Panc1 (cell line): ENCODE results near the gene GRIK5. TPM values are rescaled to one million over a fixed set of nuclear protein-coding genes. Genes with fewer than 3 reads are reported as not detected.

ENCODE experiments used
- ATAC-seq: fragments of 200-7000 bp; cut with Tn5 transposase; 2 replicates; pipeline ENCODE4 v1.9.1; 2020; ENCODE audit warnings: mild to moderate bottlenecking, moderate library complexity
- BruUV-seq: library from RNA; stranded (reverse); fragments of 400-500 nt; replicated peaks from 2 replicates; lab custom pipeline; 2021; lab: Mats Ljungman, UMichigan
- CTCF ChIA-PET: fragments of 300-600 bp; sonication (Branson Sonifier 250); formaldehyde crosslinking; loops from one replicate; lab custom pipeline; 2022; ENCODE audit warnings: antibody characterized with exemption; lab: Charles Lee
- POLR2A ChIA-PET: fragments of 300-600 bp; sonication (Branson Sonifier 250); formaldehyde crosslinking; loops from one replicate; lab custom pipeline; 2022; ENCODE audit warnings: antibody characterized with exemption; lab: Charles Lee
- DNase-seq: peaks from one replicate; pipeline ENCODE4 v3.0.0-alpha.2; 2010; ENCODE audit warnings: low read depth, low spot score
- H3K27ac ChIP-seq: 2 replicates; pipeline ENCODE4 v1.5.1; 2011; ENCODE audit warnings: mild to moderate bottlenecking, low read length, inconsistent platforms
- H3K27me3 ChIP-seq: fragments of 200-500 bp; sonication (Bioruptor generic); 2 replicates; pipeline ENCODE4 v1.6.0; 2014; ENCODE audit warnings: low read length, inconsistent platforms; ENCODE audit not compliant: control insufficient read depth, insufficient read depth
- H3K36me3 ChIP-seq: fragments of 200-500 bp; sonication (Bioruptor generic); 2 replicates; pipeline ENCODE4 v1.5.1; 2014; ENCODE audit warnings: inconsistent platforms, mild to moderate bottlenecking, low read length, moderate library complexity; ENCODE audit not compliant: control insufficient read depth, insufficient read depth
- H3K4me1 ChIP-seq: 2 replicates; pipeline ENCODE4 v1.5.1; 2011; ENCODE audit warnings: inconsistent platforms, mild to moderate bottlenecking, low read length, moderate library complexity; ENCODE audit not compliant: control insufficient read depth, insufficient read depth
- H3K4me3 ChIP-seq, 2 experiments: 2 replicates each; pipeline ENCODE4 v1.5.1; 2011 to 2012; ENCODE audit warnings: low read depth in 2 of 2, low read length in 2 of 2, mild to moderate bottlenecking in 2 of 2, inconsistent platforms in 1 of 2, moderate library complexity in 1 of 2
- H3K9me3 ChIP-seq: fragments of 200-500 bp; sonication (Bioruptor generic); 2 replicates; pipeline ENCODE4 v1.5.1; 2014; ENCODE audit warnings: low read depth, mild to moderate bottlenecking, inconsistent platforms, low read length, moderate library complexity; ENCODE audit not compliant: control insufficient read depth, insufficient read depth
- CTCF ChIP-seq: fragments of 450-650 bp; IDR thresholded peaks from 2 replicates; pipeline ENCODE4 v1.5.1; 2017; ENCODE audit warnings: mild to moderate bottlenecking
- POLR2AphosphoS5 ChIP-seq: IDR thresholded peaks from 2 replicates; pipeline ENCODE4 v1.6.1; 2012; ENCODE audit warnings: mild to moderate bottlenecking, low read depth, low read length, moderate library complexity
- REST ChIP-seq, 2 experiments: IDR thresholded peaks; 2 replicates each; pipeline ENCODE4 v1.6.1; 2011 to 2012; ENCODE audit warnings: low read depth in 2 of 2, control low read depth in 1 of 2, low read length in 1 of 2, mild to moderate bottlenecking in 1 of 2, moderate library complexity in 1 of 2; ENCODE audit not compliant: insufficient read depth in 1 of 2
- SIN3A ChIP-seq: IDR thresholded peaks from 2 replicates; pipeline ENCODE4 v1.6.1; 2012; ENCODE audit warnings: low read depth, mild to moderate bottlenecking, low read length, moderate library complexity, borderline replicate concordance; ENCODE audit not compliant: insufficient read depth
- TCF7L2 ChIP-seq: IDR thresholded peaks from 2 replicates; pipeline ENCODE4 v1.6.1; 2011; ENCODE audit warnings: mild to moderate bottlenecking, low read depth, low read length, inconsistent platforms
- in situ Hi-C: cut with HindIII; loops from 2 replicates; pipeline ENCODE4 v1.10.0; 2016; ENCODE audit warnings: low sequenced_read_pairs, low pct_unique_long_range_greater_than_20kb
- intact Hi-C: fragments of 100-400 bp; cut with micrococcal nuclease; formaldehyde crosslinking; loops from one replicate; pipeline ENCODE4 v1.10.0; 2022; ENCODE audit not compliant: unreplicated experiment
- total RNA-seq: library from RNA; stranded (reverse); gene quantifications from one replicate; pipeline ENCODE4 v1.2.1, GENCODE V29; 2021; ENCODE audit not compliant: unreplicated experiment

The GRIK5 gene
- total RNA-seq, 1 experiment from 2014 or later: 0.62 TPM

GRCh38 chr19:42060117-42060516 lies 9.9 kb downstream of the GRIK5 start:
- Histone ChIP-seq H3K27me3 (no peaks in the 10 kb centered on the region), H3K9me3 (no peaks in the 10 kb centered on the region), H3K36me3 (no peaks in the 10 kb centered on the region), H3K4me1 (no peaks in the 10 kb centered on the region), H3K4me3 (no peak overlapping the region), H3K27ac (no peak overlapping the region)
- no TSS peak for BruUV-seq
- intact Hi-C loops: no loop called here
- TF ChIP-seq REST (IDR thresholded peaks at IDR 0.05; ENCODE audit: insufficient read depth in 1 of 2, low read depth in 2 of 2, low read length in 1 of 2) (no peak), CTCF (no peak), POLR2AphosphoS5 (no peak)
- ATAC-seq (no peak), DNase-seq (no peak)
- ChIA-PET POLR2A (interaction anchor here (0.8 kb wide), 1 partner anchor 319 kb away, joined by 6 read pairs; no protein-coding TSS in a partner anchor), CTCF (no interaction called here)
- in situ Hi-C loops: no loop called here

- DNase-seq (no peak), ATAC-seq (no peak)
- intact Hi-C loops (no loop called here), in situ Hi-C loops (no loop called here)
- no peak for TF ChIP-seq CTCF
- Histone ChIP-seq H3K27ac (no peak overlapping the region), H3K27me3 (no peaks in the 10 kb centered on the region), H3K4me3 (no peak overlapping the region), H3K4me1 (no peaks in the 10 kb centered on the region), H3K36me3 (no peaks in the 10 kb centered on the region), H3K9me3 (no peaks in the 10 kb centered on the region)
- BruUV-seq: no TSS peak
- CTCF ChIA-PET: interaction anchor here (0.6 kb wide), 1 partner anchor 24 kb away, joined by 4 read pairs; no protein-coding TSS in a partner anchor
- POLR2A ChIA-PET: no interaction called here
These were observed 10.8 kb downstream of the GRIK5 start for GRCh38 chr19:42059196-42059595.

- no peaks in the 10 kb centered on the region for H3K36me3 ChIP-seq
- intact Hi-C loops (no loop called here), in situ Hi-C loops (no loop called here)
- H3K27ac ChIP-seq: no peak overlapping the region
- TF ChIP-seq POLR2AphosphoS5 (no peak), TCF7L2 (no peak), CTCF (no peak), REST (IDR thresholded peaks at IDR 0.05; ENCODE audit: insufficient read depth in 1 of 2, low read depth in 2 of 2, low read length in 1 of 2) (no peak), SIN3A (no peak)
- ATAC-seq (no peak), DNase-seq (no peak)
- H3K4me3 ChIP-seq: no peak overlapping the region
- ChIA-PET POLR2A (interaction anchor here (0.7 kb wide), 1 partner anchor 29 kb away, joined by 3 read pairs; no protein-coding TSS in a partner anchor), CTCF (no interaction called here)
- H3K9me3 ChIP-seq: no peaks in the 10 kb centered on the region
- no peaks in the 10 kb centered on the region for H3K4me1 ChIP-seq
- H3K27me3 ChIP-seq: no peaks in the 10 kb centered on the region
- BruUV-seq: no TSS peak
These were observed 12.2 kb downstream of the GRIK5 start for GRCh38 chr19:42057846-42058245.
